NCI-H187 treated with DMSO at 0.1 percent for 48 hours (cell line): Measurements from ENCODE around the gene PCDHGB4.
"Not testable (repeated sequence)": the region's sequence is repeated elsewhere in the genome, so short reads cannot be mapped to it uniquely, and the experiment has no call there.

Source experiments
- DNase-seq: peaks from one replicate; lab custom pipeline; 2025; lab: John Stamatoyannopoulos, UW

The PCDHGB4 gene

DNA sequence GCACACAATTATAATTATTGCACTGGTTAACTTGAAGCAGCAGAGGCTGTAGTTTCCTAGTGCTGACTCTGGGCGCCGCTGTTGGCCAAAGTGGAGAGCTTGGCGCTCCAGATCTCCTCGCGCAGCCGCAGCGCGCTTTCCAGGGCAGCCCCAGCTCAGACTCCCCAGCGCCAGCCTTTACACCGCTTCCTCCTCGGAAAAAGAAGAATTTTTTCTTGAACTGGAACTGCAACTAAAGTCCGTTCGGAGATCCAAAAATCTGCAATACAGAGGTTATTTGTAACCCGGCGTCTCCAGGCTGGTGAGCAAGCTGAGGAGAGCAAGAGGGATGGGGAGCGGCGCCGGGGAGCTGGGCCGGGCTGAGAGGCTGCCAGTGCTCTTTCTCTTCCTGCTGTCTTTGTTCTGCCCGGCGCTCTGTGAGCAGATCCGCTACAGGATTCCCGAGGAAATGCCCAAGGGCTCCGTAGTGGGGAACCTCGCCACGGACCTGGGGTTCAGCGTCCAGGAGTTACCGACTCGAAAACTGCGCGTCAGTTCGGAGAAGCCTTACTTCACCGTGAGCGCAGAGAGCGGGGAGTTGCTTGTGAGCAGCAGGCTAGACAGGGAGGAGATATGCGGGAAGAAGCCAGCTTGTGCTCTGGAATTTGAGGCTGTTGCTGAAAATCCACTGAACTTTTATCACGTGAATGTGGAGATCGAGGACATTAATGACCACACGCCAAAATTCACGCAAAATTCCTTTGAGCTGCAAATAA, at the start of gene PCDHGB4:
TSS of gene PCDHGB4 (plus strand) at position 142 of the 755 bp plus-strand sequence. CDS start at position 329, 187 bp downstream.
- not testable (repeated sequence) for DNase-seq

DNA sequence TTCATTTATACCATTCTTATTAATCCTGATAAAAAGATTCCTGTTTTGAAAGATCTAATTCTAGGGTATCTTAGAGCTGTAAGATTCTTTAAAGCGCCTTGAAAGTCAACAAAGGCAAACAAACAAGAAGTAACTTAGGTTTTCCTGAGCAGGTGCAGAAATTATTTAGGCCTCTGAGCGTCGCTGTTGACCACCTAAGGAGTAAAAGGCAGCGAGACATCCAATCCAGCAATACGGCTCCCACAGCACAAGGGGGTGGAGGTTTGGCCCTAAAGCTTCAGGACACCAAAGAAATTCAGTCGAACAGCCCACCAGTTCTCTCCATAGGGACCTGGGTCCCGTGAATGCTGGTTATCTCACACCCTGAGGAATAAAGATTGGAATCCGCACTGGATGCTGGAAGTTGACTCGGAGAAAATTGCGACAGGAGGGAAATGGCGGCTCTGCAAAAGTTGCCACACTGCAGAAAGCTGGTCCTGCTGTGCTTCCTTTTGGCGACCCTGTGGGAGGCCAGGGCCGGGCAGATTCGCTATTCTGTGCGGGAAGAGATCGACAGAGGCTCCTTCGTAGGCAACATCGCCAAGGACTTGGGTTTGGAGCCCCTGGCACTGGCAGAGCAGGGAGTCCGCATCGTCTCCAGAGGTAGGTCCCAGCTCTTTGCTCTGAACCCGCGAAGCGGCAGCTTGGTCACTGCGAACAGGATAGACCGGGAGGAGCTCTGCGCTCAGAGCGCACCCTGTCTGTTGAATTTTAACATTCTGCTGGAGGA, 48.8 kb upstream of the PCDHGB4 start, which contains the start of gene PCDHGA2:
TSS of gene PCDHGA2 (plus strand) at position 223 of the 769 bp plus-strand sequence.
- no peak for DNase-seq

DNA sequence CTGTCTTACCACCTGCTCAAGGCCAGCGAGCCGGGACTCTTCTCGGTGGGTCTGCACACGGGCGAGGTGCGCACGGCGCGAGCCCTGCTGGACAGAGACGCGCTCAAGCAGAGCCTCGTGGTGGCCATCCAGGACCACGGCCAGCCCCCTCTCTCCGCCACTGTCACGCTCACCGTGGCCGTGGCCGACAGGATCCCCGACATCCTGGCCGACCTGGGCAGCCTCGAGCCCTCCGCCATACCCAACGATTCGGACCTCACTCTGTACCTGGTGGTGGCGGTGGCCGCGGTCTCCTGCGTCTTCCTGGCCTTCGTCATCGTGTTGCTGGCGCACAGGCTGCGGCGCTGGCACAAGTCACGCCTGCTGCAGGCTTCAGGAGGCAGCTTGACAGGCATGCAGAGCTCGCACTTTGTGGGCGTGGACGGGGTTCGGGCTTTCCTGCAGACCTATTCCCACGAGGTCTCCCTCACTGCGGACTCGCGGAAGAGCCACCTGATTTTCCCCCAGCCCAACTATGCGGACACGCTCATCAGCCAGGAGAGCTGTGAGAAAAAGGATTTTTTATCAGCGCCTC, 46.6 kb upstream of the PCDHGB4 start:
- DNase-seq: not testable (repeated sequence)

DNA sequence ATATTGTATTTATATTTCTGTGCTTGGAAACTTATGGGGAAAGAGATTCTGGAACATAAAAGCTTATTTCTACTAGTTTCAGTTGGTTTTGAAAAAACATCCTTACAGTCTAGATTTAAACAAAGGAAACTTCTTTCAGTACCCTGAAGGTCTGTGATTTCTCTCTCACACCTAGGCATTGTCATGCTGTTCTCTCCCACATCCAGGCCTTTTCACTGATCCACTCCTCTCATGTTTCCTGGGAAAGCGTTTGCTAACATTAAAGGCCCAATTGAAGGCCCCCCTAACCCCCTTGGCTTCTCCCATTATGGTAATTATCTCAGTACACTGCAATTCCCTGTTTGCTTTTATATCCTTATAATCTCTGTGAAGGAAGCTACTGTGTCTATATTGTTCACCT, 44.7 kb upstream of the PCDHGB4 start:
- DNase-seq: no peak

DNA sequence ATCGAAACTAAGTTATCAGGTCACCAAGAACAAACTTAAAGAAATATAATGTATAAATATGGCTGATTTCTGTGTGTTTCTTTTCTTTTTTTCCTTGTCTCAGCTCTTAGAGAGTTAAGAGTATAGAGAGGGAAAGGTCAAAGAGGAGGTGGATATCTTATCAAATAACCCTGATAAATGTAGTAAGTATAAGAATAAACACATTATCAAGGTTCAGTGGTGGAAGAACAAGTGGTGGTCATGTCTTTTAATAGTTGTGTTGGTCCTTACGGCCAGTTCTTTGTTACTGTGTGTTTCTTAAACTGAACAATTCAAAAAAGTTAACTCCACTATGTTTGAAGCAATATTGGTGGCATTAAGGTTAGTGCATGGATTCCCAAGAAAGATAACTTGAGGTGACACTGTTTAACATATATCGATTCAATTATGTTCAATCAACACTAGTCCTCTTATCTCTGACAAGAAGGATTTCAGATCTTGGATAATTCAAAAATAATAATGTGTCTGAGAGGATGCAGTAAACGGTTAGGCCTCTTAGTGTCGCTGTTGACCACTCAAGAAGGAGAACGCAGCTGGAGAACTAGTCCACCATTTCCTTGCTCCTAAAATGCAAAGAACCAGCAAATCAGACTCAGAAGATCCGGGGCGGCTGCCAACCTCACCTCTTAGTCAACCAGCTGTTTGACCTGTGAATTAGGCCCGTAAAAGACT, 44.1 kb upstream of the PCDHGB4 start, which contains the start of gene PCDHGA3:
TSS of gene PCDHGA3 (plus strand) at position 588 of the 711 bp plus-strand sequence. CDS start 205 bp downstream, outside the sequence.
- DNase-seq: no peak

DNA sequence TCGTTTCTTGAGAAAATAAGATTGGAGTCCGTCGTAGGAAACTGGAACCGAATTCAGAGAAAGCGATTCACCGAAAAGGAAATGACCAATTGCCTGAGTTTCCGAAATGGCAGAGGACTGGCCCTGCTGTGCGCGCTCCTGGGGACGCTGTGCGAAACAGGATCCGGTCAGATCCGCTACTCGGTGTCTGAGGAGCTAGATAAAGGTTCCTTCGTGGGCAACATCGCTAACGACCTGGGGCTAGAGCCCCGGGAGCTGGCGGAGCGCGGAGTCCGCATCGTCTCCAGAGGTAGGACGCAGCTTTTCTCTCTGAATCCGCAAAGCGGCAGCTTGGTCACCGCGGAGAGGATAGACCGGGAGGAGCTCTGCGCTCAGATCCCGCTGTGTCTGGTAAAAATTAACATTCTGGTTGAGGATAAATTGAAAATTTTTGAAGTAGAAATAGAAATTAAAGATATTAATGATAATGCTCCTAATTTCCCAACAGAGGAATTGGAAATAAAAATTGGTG, 43.5 kb upstream of the PCDHGB4 start:
- DNase-seq: no peak

DNA sequence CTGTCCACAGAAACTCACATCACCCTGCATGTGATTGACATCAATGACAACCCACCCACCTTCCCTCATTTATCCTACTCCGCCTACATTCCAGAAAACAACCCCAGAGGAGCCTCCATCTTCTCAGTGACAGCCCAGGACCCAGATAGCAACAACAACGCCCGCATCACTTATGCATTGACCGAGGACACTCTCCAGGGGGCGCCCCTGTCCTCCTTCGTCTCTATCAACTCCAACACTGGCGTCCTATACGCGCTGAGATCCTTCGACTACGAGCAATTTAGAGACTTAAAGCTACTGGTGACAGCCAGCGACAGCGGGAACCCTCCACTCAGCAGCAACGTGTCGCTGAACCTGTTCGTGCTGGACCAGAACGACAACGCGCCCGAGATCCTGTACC, 42.2 kb upstream of the PCDHGB4 start:
- DNase-seq: no peak

DNA sequence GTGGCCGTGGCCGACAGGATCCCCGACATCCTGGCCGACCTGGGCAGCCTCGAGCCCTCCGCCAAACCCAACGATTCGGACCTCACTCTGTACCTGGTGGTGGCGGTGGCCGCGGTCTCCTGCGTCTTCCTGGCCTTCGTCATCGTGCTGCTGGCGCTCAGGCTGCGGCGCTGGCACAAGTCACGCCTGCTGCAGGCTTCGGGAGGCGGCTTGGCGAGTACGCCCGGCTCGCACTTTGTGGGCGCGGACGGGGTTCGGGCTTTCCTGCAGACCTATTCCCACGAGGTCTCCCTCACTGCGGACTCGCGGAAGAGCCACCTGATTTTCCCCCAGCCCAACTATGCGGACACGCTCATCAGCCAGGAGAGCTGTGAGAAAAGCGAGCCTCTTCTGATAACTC, 41.5 kb upstream of the PCDHGB4 start:
- not testable (repeated sequence) for DNase-seq

DNA sequence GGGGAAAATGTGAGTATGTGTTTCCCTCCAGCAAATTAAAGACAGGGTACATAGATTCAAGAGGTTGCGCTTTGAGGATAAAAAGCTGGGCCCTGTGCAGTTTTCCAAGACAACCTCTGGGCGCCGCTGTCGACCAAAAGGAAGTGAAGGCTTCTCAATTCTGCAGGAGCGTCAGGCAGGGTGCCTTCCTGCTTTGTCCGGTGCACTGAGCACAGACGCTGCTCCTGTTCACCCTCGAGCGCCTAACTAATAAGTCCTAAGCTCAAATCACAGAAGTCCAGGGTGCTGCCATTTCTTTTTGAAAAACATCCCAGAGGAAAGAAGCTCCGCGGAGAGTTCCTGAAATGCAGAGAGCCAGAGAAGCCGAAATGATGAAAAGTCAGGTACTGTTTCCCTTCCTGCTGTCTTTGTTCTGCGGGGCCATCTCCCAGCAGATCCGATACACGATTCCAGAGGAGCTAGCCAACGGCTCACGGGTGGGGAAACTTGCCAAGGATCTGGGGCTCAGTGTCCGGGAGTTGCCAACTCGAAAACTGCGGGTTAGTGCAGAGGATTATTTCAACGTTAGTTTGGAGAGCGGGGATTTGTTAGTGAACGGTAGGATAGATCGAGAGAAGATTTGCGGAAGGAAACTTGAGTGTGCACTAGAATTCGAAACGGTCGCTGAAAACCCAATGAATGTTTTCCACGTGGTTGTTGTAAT, 37.4 kb upstream of the PCDHGB4 start, which contains the start of gene PCDHGB1:
TSS of gene PCDHGB1 (plus strand) at position 183 of the 703 bp plus-strand sequence. CDS start at position 345, 162 bp downstream.
- no peak for DNase-seq

DNA sequence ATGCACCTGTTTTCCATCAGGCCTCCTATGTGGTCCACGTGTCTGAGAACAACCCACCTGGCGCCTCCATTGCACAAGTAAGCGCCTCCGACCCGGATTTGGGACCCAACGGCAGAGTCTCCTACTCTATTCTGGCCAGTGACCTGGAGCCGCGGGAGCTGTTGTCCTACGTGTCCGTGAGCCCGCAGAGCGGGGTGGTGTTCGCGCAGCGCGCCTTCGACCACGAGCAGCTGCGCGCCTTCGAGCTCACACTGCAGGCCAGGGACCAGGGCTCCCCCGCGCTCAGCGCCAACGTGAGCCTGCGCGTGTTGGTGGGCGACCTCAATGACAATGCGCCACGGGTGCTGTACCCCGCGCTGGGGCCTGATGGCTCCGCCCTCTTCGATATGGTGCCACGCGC, 35.9 kb upstream of the PCDHGB4 start:
- no peak for DNase-seq

DNA sequence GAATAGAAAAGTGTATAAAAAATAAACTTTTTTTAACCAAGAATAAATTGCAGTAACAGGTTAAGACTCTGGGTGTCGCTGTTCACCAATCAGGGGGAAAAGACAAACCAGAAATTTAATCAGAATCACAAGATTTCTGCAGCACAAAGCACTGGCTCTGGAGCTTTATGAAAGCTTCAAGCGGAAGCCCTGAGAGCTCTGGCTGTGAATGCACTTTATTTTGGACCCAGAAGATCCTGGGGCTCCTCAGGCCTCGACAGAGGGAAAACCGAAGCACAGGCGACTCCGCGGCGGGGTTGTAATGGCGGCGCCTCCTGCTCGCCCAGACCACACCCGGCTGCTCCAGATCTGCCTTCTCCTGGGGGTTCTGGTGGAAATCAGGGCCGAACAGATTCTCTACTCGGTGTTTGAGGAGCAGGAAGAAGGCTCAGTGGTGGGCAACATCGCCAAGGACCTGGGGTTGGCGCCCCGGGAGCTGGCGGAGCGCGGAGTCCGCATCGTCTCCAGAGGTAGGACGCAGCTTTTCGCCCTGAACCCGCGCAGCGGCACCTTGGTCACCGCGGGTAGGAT, 32.5 kb upstream of the PCDHGB4 start, which contains the start of gene PCDHGA4:
TSS of gene PCDHGA4 (plus strand) at position 122 of the 570 bp plus-strand sequence. CDS start at position 209, 87 bp downstream.
- no peak for DNase-seq

DNA sequence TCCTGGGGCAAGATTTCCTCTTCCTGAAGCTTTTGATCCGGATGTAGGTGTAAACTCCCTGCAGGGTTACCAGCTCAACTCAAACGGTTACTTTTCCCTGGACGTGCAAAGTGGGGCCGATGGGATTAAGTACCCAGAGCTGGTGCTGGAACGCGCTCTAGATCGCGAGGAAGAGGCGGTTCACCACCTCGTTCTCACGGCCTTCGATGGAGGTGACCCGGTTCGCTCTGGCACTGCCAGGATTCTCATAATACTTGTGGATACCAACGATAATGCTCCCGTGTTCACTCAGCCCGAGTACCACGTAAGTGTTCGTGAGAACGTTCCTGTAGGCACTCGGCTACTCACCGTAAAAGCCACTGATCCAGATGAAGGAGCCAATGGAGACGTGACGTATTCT, 31.9 kb upstream of the PCDHGB4 start:
- no peak for DNase-seq

DNA sequence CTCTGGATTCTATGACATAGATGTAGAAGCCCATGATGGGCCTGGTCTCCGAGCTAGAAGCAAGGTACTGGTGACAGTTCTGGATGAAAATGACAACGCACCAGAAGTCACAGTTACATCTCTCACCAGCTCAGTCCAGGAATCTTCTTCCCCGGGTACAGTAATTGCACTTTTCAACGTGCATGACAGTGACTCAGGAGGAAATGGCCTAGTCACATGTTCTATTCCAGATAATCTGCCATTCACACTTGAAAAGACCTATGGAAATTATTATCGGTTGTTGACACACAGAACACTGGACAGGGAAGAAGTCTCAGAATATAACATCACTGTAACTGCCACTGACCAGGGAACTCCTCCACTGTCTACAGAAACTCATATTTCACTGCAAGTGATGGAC, 31.4 kb upstream of the PCDHGB4 start:
- DNase-seq: no peak

DNA sequence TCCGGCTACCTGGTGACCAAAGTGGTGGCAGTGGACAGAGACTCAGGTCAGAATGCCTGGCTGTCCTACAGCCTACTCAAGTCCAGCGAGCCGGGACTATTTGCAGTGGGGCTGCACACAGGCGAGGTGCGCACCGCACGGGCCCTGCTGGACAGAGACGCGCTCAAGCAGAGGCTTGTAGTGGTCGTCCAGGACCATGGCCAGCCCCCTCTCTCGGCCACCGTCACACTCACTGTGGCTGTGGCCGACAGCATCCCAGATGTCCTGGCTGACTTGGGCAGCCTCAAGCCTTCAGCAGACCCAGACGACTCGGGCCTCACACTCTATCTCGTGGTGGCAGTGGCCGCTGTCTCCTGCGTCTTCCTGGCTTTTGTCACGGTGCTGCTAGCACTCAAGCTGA, 30.5 kb upstream of the PCDHGB4 start:
- no peak for DNase-seq

DNA sequence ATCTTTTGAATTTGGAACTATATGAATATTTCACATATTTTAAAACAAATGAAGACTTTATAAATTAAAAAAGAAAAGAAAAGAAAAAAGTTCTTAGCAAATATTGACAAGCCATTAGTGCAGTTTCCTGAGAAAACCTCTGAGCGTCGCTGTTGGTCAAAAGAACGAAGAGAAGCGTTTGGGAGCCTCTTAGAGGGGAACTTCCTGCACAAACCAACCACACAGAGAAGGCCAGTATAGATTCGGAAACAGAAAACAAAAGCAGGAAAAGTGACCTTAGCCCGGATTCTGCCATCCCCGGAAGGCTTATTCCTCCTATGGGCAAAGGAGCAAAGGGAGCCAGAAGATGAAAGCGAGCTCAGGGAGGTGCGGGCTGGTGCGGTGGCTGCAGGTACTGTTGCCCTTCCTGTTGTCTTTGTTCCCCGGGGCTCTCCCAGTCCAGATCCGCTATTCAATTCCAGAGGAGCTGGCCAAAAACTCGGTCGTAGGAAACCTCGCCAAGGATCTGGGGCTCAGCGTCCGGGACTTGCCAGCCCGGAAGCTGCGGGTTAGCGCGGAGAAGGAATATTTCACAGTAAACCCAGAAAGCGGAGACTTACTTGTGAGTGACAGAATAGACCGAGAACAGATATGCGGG, 27.6 kb upstream of the PCDHGB4 start, which contains the start of gene PCDHGB2:
TSS of gene PCDHGB2 (plus strand) at position 205 of the 637 bp plus-strand sequence. CDS start at position 347, 142 bp downstream.
- no peak for DNase-seq

DNA sequence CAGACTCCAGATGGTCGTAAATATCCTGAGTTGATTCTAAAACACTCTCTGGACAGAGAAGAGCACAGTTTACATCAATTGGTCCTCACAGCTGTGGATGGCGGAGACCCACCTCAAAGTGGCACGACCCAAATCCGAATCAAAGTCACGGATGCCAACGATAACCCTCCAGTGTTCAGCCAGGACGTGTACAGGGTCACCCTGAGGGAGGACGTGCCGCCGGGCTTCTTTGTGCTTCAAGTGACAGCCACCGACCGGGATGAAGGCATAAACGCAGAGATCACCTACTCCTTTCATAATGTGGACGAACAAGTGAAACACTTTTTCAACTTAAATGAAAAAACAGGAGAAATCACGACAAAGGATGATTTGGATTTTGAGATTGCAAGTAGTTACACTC, 26.8 kb upstream of the PCDHGB4 start:
- DNase-seq: no peak

DNA sequence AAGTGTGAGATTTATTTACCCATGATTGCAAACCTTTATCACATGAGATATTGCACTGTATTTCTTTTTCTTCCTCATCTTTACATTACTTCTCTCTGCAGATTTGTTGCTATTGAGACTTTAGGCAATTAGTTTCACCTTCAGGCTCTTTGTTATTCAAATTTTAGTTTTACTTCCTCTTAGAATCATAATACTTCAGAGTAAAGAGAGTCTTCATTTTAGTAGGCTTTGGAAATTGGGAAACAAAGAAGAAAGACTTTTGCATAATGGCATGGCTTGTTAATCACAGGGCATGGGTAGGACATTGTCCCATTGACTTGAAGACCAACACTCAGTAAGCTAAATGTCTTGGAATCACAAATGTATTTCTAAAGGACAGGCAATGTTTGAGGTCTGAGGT, 24.8 kb upstream of the PCDHGB4 start:
- DNase-seq: no peak

DNA sequence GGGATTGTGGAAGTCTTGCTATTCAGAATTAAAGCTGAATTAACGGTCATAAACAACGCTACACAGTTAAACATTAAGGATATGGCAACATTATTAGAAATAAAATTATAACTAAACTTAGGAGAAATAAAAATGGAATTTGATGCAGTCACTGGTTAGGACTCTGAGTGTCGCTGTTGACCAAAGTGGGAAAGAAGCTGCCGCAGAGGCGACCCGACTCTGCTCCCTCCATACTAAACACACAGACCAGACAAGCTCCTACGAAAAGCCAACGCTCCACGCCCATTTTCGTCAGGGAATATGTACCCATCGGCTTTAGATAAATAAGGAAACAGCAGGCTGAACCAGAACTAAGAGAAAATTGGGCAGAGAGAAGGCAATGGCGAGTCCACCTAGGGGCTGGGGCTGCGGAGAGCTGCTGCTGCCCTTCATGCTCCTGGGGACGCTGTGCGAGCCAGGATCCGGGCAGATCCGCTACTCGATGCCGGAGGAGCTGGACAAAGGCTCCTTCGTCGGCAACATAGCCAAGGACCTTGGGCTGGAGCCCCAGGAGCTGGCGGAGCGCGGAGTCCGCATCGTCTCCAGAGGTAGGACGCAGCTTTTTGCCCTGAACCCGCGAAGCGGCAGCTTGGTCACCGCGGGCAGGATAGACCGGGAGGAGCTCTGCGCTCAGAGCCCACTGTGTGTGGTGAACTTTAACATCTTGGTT, 23.4 kb upstream of the PCDHGB4 start, which contains the start of gene PCDHGA5:
TSS of gene PCDHGA5 (plus strand) at position 211 of the 709 bp plus-strand sequence. CDS start at position 380, 169 bp downstream.
- DNase-seq: no peak
